Upper lobe of left lung (tissue), 6 donors: ENCODE data around the gene NGB. TPM values are rescaled to one million over a fixed set of nuclear protein-coding genes. Genes with fewer than 3 reads are reported as not detected.
"Not testable (repeated sequence)": the region's sequence is repeated elsewhere in the genome, so short reads cannot be mapped to it uniquely, and the experiment has no call there.

Experiments used
- ATAC-seq, 2 donors: fragments of 200-7000 bp; cut with Tn5 transposase; one replicate each; pipeline ENCODE4 v1.9.1; 2022; ENCODE audit warnings: mild to moderate bottlenecking in 2 of 2, moderate library complexity in 2 of 2; ENCODE audit not compliant: low FRiP score in 2 of 2
- DNase-seq, 2 donors: peaks; one replicate each; pipeline ENCODE4 v3.0.0-alpha.2; 2019 to 2020
- H3K27ac ChIP-seq, 4 donors: fragments of 200-600 bp; sonication (generic); one replicate each; pipeline ENCODE4 v1.5.1; 2016 to 2019
- H3K27me3 ChIP-seq, 4 donors: fragments of 200-600 bp; sonication (generic); one replicate each; pipeline ENCODE4 v1.5.1; 2017 to 2019
- H3K36me3 ChIP-seq, 4 donors: fragments of 200-600 bp; sonication (generic); one replicate each; pipeline ENCODE4 v1.5.1; 2016 to 2019
- H3K4me1 ChIP-seq, 4 donors: fragments of 200-600 bp; sonication (generic); one replicate each; pipeline ENCODE4 v1.5.1; 2018 to 2019
- H3K4me3 ChIP-seq, 4 donors: fragments of 200-600 bp; sonication (generic); one replicate each; pipeline ENCODE4 v1.5.1; 2017 to 2019; ENCODE audit warnings: mild to moderate bottlenecking in 2 of 4, moderate library complexity in 1 of 4
- H3K9me3 ChIP-seq, 4 donors: fragments of 200-600 bp; sonication (generic); one replicate each; pipeline ENCODE4 v1.5.1; 2018 to 2019
- EP300 ChIP-seq, 4 donors: sonication (generic); formaldehyde crosslinking; IDR thresholded peaks; one replicate each; pipeline ENCODE4 v1.5.1; 2017; ENCODE audit warnings: antibody characterized with exemption in 4 of 4, control low read depth in 2 of 4
- POLR2A ChIP-seq, 4 donors: fragments of 450-650 bp; IDR thresholded peaks; one replicate each; pipeline ENCODE4 v1.5.1; 2016 to 2017; ENCODE audit warnings: antibody characterized with exemption in 4 of 4, mild to moderate bottlenecking in 2 of 4
- POLR2AphosphoS5 ChIP-seq, 2 donors: sonication (generic); formaldehyde crosslinking; IDR thresholded peaks; one replicate each; pipeline ENCODE4 v1.5.1; 2017; ENCODE audit warnings: antibody characterized with exemption in 2 of 2
- WGBS, 2 donors: methylation state at CpG; one replicate each; pipeline ENCODE4 v1.1.5; 2017 to 2018; 5-methylcytosine and 5-hydroxymethylcytosine counted together
- total RNA-seq, 6 donors: library from RNA; depleted of rRNA in 4 of 6; stranded (reverse); fragments of >200 nt in 4 of 6; gene quantifications; one replicate each; pipeline versions ENCODE4 v1.1.0 to v1.2.1, GENCODE V29; 2016 to 2021
- TF ChIP-seq, protein P1 (sequence below), 6 experiments: fragments of 450-650 bp in 4 of 6; fragments of 200-600 bp in 2 of 6; sonication (generic) in 2 of 6; IDR thresholded peaks; one replicate each; pipeline ENCODE4 v1.5.1; 2016 to 2019; ENCODE audit warnings: antibody characterized with exemption in 6 of 6
- donor health status: DM: no; HTN: no; CAD: no; lungs with moderate emphysema.
- donor health status: DM: no; HTN: yes; CAD: no; lungs with severe emphysema.

NGB gene
- total RNA-seq, 6 donors from 2014 or later, result 0.30 TPM; not detected in 5

GRCh38 chr14:77284466-77284865 is 13.5 kb upstream of the NGB start:
- Histone ChIP-seq H3K36me3 (peaks cover 10 to 82% (median 47%) of the 10 kb centered on the region in 4 donors), H3K4me3 (no peak overlapping the region), H3K27me3 (no peaks in the 10 kb centered on the region), H3K27ac (no peak overlapping the region), H3K9me3 (no peaks in the 10 kb centered on the region), H3K4me1 (no peaks in the 10 kb centered on the region)
- ATAC-seq (no peak), DNase-seq (no peak)
- 95 to 96% methylated on average over 5 of the region's 5 CpGs for WGBS, 2 donors
- TF ChIP-seq, protein P1, sequence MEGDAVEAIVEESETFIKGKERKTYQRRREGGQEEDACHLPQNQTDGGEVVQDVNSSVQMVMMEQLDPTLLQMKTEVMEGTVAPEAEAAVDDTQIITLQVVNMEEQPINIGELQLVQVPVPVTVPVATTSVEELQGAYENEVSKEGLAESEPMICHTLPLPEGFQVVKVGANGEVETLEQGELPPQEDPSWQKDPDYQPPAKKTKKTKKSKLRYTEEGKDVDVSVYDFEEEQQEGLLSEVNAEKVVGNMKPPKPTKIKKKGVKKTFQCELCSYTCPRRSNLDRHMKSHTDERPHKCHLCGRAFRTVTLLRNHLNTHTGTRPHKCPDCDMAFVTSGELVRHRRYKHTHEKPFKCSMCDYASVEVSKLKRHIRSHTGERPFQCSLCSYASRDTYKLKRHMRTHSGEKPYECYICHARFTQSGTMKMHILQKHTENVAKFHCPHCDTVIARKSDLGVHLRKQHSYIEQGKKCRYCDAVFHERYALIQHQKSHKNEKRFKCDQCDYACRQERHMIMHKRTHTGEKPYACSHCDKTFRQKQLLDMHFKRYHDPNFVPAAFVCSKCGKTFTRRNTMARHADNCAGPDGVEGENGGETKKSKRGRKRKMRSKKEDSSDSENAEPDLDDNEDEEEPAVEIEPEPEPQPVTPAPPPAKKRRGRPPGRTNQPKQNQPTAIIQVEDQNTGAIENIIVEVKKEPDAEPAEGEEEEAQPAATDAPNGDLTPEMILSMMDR (IDR thresholded peaks at IDR 0.05), result no peak
- no peak for TF ChIP-seq POLR2AphosphoS5 (IDR thresholded peaks at IDR 0.05)
- no peak for TF ChIP-seq EP300 (IDR thresholded peaks at IDR 0.05)
- no peak for TF ChIP-seq POLR2A (IDR thresholded peaks at IDR 0.05)

GRCh38 chr14:77284066-77284465 is 13.1 kb upstream of the NGB start:
- ATAC-seq (no peak), DNase-seq (no peak)
- TF ChIP-seq EP300 (IDR thresholded peaks at IDR 0.05), result no peak
- no peak for TF ChIP-seq POLR2A (IDR thresholded peaks at IDR 0.05)
- TF ChIP-seq, protein P1 (IDR thresholded peaks at IDR 0.05), result no peak
- TF ChIP-seq POLR2AphosphoS5 (IDR thresholded peaks at IDR 0.05), result no peak
- Histone ChIP-seq H3K27me3 (no peaks in the 10 kb centered on the region), H3K9me3 (no peaks in the 10 kb centered on the region), H3K4me1 (no peaks in the 10 kb centered on the region), H3K27ac (no peak overlapping the region), H3K4me3 (no peak overlapping the region), H3K36me3 (peaks cover 10 to 84% (median 50%) of the 10 kb centered on the region in 4 donors)
- WGBS, 2 donors, result 83 to 86% methylated on average over 4 of the region's 4 CpGs

DNA sequence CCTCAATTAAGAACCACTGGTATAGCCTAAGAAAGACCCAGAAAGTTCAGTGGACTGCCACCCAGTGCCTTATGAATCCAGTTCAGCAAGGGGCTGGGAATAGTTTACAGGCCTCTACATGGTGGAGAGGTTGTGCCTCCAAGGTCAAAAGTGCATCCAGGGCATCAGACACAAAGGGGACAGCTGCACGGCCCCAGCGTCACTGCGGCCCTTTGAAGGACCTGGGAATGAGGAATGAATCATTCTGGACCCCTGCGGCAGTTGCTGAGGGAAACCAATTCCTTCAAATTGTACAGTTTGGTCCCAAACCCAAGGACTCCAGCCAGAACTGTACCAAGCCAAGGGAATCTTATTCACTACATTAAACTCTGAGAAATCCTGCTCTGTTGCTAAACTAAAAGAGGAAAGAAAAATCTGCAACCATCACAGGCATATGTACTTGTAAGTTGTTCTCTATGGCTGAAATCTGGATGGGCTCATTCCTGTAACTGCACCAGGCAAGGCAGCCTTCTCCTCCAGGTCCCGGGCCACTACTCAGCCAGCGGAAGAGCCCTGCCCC is 10.9 kb upstream of the NGB start:
- no peak for ATAC-seq
- Histone ChIP-seq H3K9me3 (no peaks in the 10 kb centered on the region), H3K27me3 (no peaks in the 10 kb centered on the region), H3K4me3 (no peak overlapping the region), H3K27ac (no peak overlapping the region), H3K4me1 (no peaks in the 10 kb centered on the region), H3K36me3 (peaks cover 10 to 88% (median 59%) of the 10 kb centered on the region in 4 donors)
- DNase-seq, result no peak
- 90% methylated on average over 3 to 6 of the region's 6 CpGs for WGBS, 2 donors
- no peak for TF ChIP-seq POLR2AphosphoS5 (IDR thresholded peaks at IDR 0.05)
- TF ChIP-seq POLR2A (IDR thresholded peaks at IDR 0.05), result no peak
- TF ChIP-seq, protein P1 (IDR thresholded peaks at IDR 0.05), result no peak
- no peak for TF ChIP-seq EP300 (IDR thresholded peaks at IDR 0.05)

DNA sequence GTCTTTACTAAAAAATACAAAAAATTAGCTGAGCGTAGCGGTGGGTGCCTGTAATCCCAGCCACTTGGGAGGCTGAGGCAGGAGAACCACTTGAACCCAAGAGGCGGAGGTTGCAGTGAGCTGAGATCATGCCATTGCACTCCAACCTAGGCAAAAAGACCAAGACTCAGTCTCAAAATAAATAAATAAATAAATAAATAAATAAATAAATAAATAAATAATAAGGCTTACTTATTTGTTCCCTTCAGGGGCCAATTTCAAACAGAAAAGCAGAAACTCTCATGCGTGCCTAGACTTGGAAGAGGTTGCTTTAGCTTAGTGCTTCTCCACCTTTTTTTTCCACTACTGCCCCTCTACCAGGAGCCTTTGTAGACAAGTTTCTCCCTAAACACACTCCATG is 9.9 kb upstream of the NGB start:
- DNase-seq, H3K4me1 ChIP-seq, H3K9me3 ChIP-seq, H3K27me3 ChIP-seq, ATAC-seq, H3K27ac ChIP-seq, H3K4me3 ChIP-seq: not testable (repeated sequence)
- WGBS, 2 donors, result 96 to 98% methylated on average over 4 of the region's 4 CpGs
- H3K36me3 ChIP-seq, result peaks cover 6 to 86% (median 54%) of the 10 kb centered on the region in 4 donors

DNA sequence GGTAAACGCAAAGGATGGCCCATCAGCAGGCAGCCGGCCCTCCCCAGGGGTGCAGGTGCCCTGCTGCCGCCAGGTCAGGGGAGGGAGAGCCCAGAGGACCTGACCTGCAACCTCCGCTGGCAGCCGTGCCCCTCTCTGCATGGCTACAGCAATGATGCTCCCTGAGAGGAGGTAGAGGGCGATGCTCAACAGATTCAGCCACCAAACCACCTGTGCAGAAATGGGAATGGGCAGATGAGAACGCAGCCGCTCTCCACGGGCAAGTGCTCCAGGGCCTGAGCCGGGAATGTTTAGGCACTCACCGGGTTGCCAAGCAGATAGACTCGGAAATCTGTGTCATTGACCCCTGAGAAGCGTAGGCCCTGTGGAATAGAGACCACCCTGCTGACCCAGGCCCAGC is 8.7 kb upstream of the NGB start:
- WGBS, 2 donors, result 84 to 90% methylated on average over 3 to 10 of the region's 13 CpGs
- Histone ChIP-seq H3K4me1 (no peaks in the 10 kb centered on the region), H3K9me3 (no peaks in the 10 kb centered on the region), H3K36me3 (peaks cover 6 to 74% (median 47%) of the 10 kb centered on the region in 4 donors), H3K4me3 (no peak overlapping the region), H3K27ac (no peak overlapping the region), H3K27me3 (no peaks in the 10 kb centered on the region)
- DNase-seq (no peak), ATAC-seq (no peak)
- TF ChIP-seq EP300 (IDR thresholded peaks at IDR 0.05) (no peak), POLR2AphosphoS5 (IDR thresholded peaks at IDR 0.05) (no peak), POLR2A (IDR thresholded peaks at IDR 0.05) (no peak)
- TF ChIP-seq, protein P1 (IDR thresholded peaks at IDR 0.05), result no peak
